Heart left ventricle (tissue), 13 donors: Measurements from ENCODE around the gene ARHGEF10L.

Experiments
- POLR2A ChIP-seq, 2 donors: fragments of 450-650 bp; IDR thresholded peaks; one replicate each; pipeline ENCODE4 v1.6.1; 2017; ENCODE audit warnings: antibody characterized with exemption in 2 of 2, mild to moderate bottlenecking in 2 of 2, moderate library complexity in 2 of 2
- TF ChIP-seq, protein P1 (sequence below), 12 donors: fragments of 200-600 bp; sonication (generic) in 4 of 12; IDR thresholded peaks; one replicate each; pipeline versions ENCODE4 v1.5.0 to v1.8.0; 2018 to 2022; ENCODE audit warnings: antibody characterized with exemption in 12 of 12, mild to moderate bottlenecking in 5 of 12
- donor health status: ischemic (EF 13 %, LVEDD 7.1; RV severe dilation, severe dysfunction).
- donor health status: DM: no; HTN: yes; CAD: no.
- donor health status: DM: no; HTN: no; CAD: no.
- donor health status: ischemic (EF 25% LVEDD 6.9; RV normal size, moderate dysfunction).
- donor health status: ischemic (EF 25% LVEDD 5.7; RV mildly dilated, moderate dysfunction).
- donor health status: ischemic (EF 35%, LVEDD 5.7; RV mildly dilated, moderate dysfunction).
- donor health status: nonischemic (EF 11% LVEDD 7.7; RV severe dilation, severe dysfunction).
- donor health status: DM: yes; HTN: yes; CAD: no.
- donor health status: PGD.
- donor health status: ischemic (EF 29% LVEDD 5.4; RV normal size, mild dysfunction).
- donor health status: nonischemic (EF 23%, LVEDD 6.1; RV moderate dilation, normal function).

DNA sequence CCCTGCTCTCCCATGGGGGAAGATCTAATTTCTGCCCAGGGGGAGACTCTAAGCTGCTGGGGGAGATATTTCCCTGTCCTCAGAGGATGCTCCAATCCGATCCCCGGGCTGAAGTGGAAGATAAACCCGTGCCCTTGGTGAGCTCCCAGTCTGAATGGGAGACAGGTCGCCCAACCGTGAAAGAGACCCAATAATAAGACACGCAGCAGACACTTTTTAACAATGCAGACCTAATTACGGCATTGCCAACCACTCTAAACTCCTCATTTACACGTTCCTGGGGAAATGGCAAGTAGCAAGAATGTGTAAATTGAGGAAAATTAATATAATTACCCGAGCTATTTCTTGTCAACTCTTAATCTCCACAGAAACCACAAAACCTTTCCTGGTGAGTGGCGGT lies 166.9 kb downstream of the ARHGEF10L start:
- no peak for TF ChIP-seq POLR2A (IDR thresholded peaks at IDR 0.05)
- TF ChIP-seq, protein P1, sequence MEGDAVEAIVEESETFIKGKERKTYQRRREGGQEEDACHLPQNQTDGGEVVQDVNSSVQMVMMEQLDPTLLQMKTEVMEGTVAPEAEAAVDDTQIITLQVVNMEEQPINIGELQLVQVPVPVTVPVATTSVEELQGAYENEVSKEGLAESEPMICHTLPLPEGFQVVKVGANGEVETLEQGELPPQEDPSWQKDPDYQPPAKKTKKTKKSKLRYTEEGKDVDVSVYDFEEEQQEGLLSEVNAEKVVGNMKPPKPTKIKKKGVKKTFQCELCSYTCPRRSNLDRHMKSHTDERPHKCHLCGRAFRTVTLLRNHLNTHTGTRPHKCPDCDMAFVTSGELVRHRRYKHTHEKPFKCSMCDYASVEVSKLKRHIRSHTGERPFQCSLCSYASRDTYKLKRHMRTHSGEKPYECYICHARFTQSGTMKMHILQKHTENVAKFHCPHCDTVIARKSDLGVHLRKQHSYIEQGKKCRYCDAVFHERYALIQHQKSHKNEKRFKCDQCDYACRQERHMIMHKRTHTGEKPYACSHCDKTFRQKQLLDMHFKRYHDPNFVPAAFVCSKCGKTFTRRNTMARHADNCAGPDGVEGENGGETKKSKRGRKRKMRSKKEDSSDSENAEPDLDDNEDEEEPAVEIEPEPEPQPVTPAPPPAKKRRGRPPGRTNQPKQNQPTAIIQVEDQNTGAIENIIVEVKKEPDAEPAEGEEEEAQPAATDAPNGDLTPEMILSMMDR (IDR thresholded peaks at IDR 0.05): no peak
